OCI-LY1 (cell line): ENCODE results near the gene KRTAP19-6.

ENCODE experiments used
- H2AFZ ChIP-seq: fragments of 200-600 bp; sonication (generic), shearing (Covaris generic); 2 replicates; pipeline ENCODE4 v1.6.0; 2014; ENCODE audit warnings: antibody characterized with exemption, mild to moderate bottlenecking, low read length
- H3F3A ChIP-seq: fragments of 200-600 bp; sonication (generic), shearing (Covaris generic); 2 replicates; pipeline ENCODE4 v1.6.0; 2014; ENCODE audit warnings: mild to moderate bottlenecking, antibody characterized with exemption, low read length, moderate library complexity; ENCODE audit not compliant: insufficient read depth
- H3K27ac ChIP-seq: fragments of 200-600 bp; sonication (generic); 2 replicates; pipeline ENCODE4 v1.5.1; 2014; ENCODE audit warnings: low read length, mixed run types, mild to moderate bottlenecking, low read depth; ENCODE audit not compliant: poor library complexity, severe bottlenecking
- H3K27me3 ChIP-seq: fragments of 200-600 bp; sonication (generic); 2 replicates; pipeline ENCODE4 v1.6.0; 2014; ENCODE audit warnings: antibody characterized with exemption, mild to moderate bottlenecking, low read length, moderate library complexity; ENCODE audit not compliant: insufficient read depth
- H3K36me3 ChIP-seq: fragments of 200-600 bp; sonication (generic); 2 replicates; pipeline ENCODE4 v1.6.1; 2014; ENCODE audit warnings: mild to moderate bottlenecking, antibody characterized with exemption, low read length, moderate library complexity, mixed read lengths; ENCODE audit not compliant: insufficient read depth
- H3K4me1 ChIP-seq: fragments of 200-600 bp; sonication (generic); 2 replicates; pipeline ENCODE4 v1.5.1; 2014; ENCODE audit warnings: mild to moderate bottlenecking, low read length, moderate library complexity; ENCODE audit not compliant: insufficient read depth, severe bottlenecking
- H3K4me2 ChIP-seq: fragments of 200-600 bp; sonication (generic), shearing (Covaris generic); 2 replicates; pipeline ENCODE4 v1.6.1; 2014; ENCODE audit warnings: low read length
- H3K4me3 ChIP-seq: fragments of 200-600 bp; sonication (generic); 2 replicates; pipeline ENCODE4 v1.5.1; 2014; ENCODE audit warnings: low read length, low read depth, mild to moderate bottlenecking, mixed read lengths; ENCODE audit not compliant: poor library complexity, severe bottlenecking
- H3K79me2 ChIP-seq: fragments of 200-600 bp; shearing (Covaris generic); 2 replicates; pipeline ENCODE4 v1.6.1; 2016; ENCODE audit warnings: mixed run types, low read length, mixed read lengths; ENCODE audit not compliant: insufficient read depth
- H3K9ac ChIP-seq: fragments of 200-600 bp; sonication (generic), shearing (Covaris generic); 2 replicates; pipeline ENCODE4 v1.6.1; 2014; ENCODE audit warnings: mild to moderate bottlenecking, low read length, mixed read lengths
- H3K9me2 ChIP-seq: fragments of 200-600 bp; sonication (generic), shearing (Covaris generic); 2 replicates; pipeline ENCODE4 v1.6.1; 2014; ENCODE audit warnings: low read depth, mild to moderate bottlenecking, low read length, mixed read lengths
- H3K9me3 ChIP-seq: fragments of 200-600 bp; shearing (Covaris generic); 2 replicates; pipeline ENCODE4 v1.6.1; 2014; ENCODE audit warnings: low read length, mixed read lengths
- H4K20me1 ChIP-seq: fragments of 200-600 bp; sonication (generic), shearing (Covaris generic); 2 replicates; pipeline ENCODE4 v1.6.0; 2016; ENCODE audit warnings: mild to moderate bottlenecking, low read length; ENCODE audit not compliant: insufficient read depth
- EZH2 ChIP-seq: fragments of 200-600 bp; sonication (generic), shearing (Covaris generic); IDR thresholded peaks from 2 replicates; pipeline ENCODE4 v1.8.0; 2017; ENCODE audit warnings: borderline replicate concordance, mixed run types, mild to moderate bottlenecking, antibody characterized with exemption, low read length, moderate library complexity, mixed read lengths
- TF ChIP-seq, protein P1 (sequence below): fragments of 200-600 bp; sonication (generic), shearing (Covaris generic); IDR thresholded peaks from 2 replicates; pipeline ENCODE4 v1.5.1; 2017; ENCODE audit warnings: mild to moderate bottlenecking, antibody characterized with exemption, low read length, moderate library complexity, mixed read lengths

KRTAP19-6 gene

DNA sequence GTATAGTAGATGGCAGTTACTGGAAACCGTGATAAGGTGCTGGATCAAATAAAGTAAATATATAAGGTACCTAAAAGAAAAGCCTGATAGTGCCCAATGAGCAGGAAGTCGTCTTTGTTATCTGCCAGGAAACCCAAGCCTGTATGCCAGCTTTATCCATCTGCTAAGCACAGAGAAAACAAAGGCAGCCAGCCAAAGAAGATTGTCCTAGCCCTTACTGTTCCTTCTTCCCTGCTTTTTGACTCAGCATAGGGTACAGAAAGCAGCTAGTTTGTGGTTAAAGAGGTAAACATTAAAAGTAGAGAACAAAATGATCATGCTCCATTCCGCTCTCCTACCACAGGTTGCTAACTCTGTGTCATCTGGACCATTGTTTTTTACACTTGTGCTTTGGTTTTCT lies 38.5 kb upstream of the KRTAP19-6 start:
- H3K79me2 ChIP-seq = no peaks in the 10 kb centered on the region
- no peak overlapping the region for H3K4me3 ChIP-seq
- H3K9ac ChIP-seq = no peak overlapping the region
- no peak overlapping the region for H3K4me2 ChIP-seq
- H3K4me1 ChIP-seq = no peaks in the 10 kb centered on the region
- no peaks in the 10 kb centered on the region for H4K20me1 ChIP-seq
- H2AFZ ChIP-seq = no peak overlapping the region
- no peak overlapping the region for H3K27ac ChIP-seq
- H3F3A ChIP-seq = no peaks in the 10 kb centered on the region
- TF ChIP-seq EZH2 = no peak
- H3K9me2 ChIP-seq = no peaks in the 10 kb centered on the region
- H3K27me3 ChIP-seq = no peaks in the 10 kb centered on the region
- H3K36me3 ChIP-seq = no peaks in the 10 kb centered on the region
- no peaks in the 10 kb centered on the region for H3K9me3 ChIP-seq

DNA sequence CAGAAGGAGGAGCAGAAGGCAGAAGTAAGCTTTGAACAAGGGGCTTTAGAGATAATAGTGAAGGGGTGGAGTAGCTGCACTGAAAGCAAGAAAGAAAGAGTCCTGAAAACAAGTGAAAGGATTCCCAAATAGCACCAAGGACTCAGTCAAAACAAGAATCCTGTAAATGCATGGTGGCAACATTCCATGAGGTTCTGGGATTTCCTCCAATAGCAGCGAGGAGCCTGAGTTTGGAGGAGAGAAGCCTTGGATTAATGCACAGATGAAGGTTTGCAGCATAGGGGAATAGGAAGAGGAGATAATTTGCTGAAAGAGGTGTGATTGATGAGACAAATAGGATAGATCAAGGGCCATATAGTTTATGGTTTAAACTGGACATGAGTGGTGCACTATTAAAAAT lies 37.7 kb upstream of the KRTAP19-6 start:
- no peaks in the 10 kb centered on the region for H3K9me2 ChIP-seq
- no peak overlapping the region for H3K27ac ChIP-seq
- no peak overlapping the region for H2AFZ ChIP-seq
- no peaks in the 10 kb centered on the region for H3K79me2 ChIP-seq
- H3K9me3 ChIP-seq = no peaks in the 10 kb centered on the region
- H3F3A ChIP-seq = no peaks in the 10 kb centered on the region
- H3K4me2 ChIP-seq = no peak overlapping the region
- no peaks in the 10 kb centered on the region for H3K36me3 ChIP-seq
- H3K9ac ChIP-seq = no peak overlapping the region
- H3K27me3 ChIP-seq = no peaks in the 10 kb centered on the region
- H4K20me1 ChIP-seq = no peaks in the 10 kb centered on the region
- H3K4me1 ChIP-seq = no peaks in the 10 kb centered on the region
- H3K4me3 ChIP-seq = no peak overlapping the region
- TF ChIP-seq, protein P1, sequence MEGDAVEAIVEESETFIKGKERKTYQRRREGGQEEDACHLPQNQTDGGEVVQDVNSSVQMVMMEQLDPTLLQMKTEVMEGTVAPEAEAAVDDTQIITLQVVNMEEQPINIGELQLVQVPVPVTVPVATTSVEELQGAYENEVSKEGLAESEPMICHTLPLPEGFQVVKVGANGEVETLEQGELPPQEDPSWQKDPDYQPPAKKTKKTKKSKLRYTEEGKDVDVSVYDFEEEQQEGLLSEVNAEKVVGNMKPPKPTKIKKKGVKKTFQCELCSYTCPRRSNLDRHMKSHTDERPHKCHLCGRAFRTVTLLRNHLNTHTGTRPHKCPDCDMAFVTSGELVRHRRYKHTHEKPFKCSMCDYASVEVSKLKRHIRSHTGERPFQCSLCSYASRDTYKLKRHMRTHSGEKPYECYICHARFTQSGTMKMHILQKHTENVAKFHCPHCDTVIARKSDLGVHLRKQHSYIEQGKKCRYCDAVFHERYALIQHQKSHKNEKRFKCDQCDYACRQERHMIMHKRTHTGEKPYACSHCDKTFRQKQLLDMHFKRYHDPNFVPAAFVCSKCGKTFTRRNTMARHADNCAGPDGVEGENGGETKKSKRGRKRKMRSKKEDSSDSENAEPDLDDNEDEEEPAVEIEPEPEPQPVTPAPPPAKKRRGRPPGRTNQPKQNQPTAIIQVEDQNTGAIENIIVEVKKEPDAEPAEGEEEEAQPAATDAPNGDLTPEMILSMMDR = no peak
- no peak for TF ChIP-seq EZH2

DNA sequence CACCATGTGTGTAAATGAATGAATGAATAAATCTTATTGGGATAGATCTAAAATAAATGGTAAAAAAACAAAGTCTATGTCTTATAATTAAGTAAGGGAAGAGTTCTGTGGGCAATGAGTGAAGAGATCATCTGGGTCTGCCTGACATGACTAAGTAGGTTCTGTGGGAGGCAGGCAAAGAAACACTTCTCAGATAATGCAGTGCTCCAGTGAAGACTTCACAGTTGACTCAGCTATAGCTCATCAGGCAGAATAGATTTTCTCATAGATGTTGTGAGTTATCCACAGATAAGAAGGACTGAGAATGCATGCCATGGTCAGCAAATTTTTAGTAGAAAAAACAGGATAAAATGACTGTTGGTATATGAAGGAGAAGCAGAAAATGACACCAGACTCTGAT lies 36.1 kb upstream of the KRTAP19-6 start:
- no peaks in the 10 kb centered on the region for H3F3A ChIP-seq
- H4K20me1 ChIP-seq = no peaks in the 10 kb centered on the region
- H3K9me3 ChIP-seq = no peaks in the 10 kb centered on the region
- H3K4me2 ChIP-seq = no peak overlapping the region
- no peaks in the 10 kb centered on the region for H3K9me2 ChIP-seq
- H3K27me3 ChIP-seq = no peaks in the 10 kb centered on the region
- no peak overlapping the region for H3K9ac ChIP-seq
- no peak overlapping the region for H3K27ac ChIP-seq
- H2AFZ ChIP-seq = no peak overlapping the region
- no peaks in the 10 kb centered on the region for H3K79me2 ChIP-seq
- TF ChIP-seq, protein P1 = no peak
- no peak for TF ChIP-seq EZH2
- no peak overlapping the region for H3K4me3 ChIP-seq
- H3K36me3 ChIP-seq = no peaks in the 10 kb centered on the region
- no peaks in the 10 kb centered on the region for H3K4me1 ChIP-seq

DNA sequence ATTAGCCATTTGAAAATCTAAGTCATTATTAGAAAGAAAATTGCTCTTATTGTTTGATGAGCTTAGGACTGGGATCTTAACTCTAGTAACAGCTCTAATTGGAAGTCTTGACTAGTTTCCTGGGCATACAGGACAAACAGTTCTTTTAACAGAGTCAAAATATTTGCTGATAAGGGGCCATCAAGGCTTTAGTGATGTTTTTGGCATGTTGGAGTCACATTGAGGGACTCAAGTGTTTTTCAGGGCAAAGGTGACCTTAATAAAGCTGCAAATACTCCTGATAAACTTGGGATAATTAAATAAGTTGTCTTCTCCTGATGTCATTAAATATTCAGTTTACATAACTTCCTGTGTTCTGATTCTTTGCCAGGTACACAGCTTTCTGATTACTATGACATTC lies 26.0 kb upstream of the KRTAP19-6 start:
- Histone ChIP-seq H3K4me2 (no peak overlapping the region), H3K27ac (no peak overlapping the region), H3K27me3 (no peaks in the 10 kb centered on the region), H3K36me3 (no peaks in the 10 kb centered on the region), H3K9me2 (no peaks in the 10 kb centered on the region), H2AFZ (no peak overlapping the region), H3K79me2 (no peaks in the 10 kb centered on the region), H3K4me3 (no peak overlapping the region), H3F3A (no peaks in the 10 kb centered on the region), H4K20me1 (no peaks in the 10 kb centered on the region), H3K9ac (no peak overlapping the region), H3K4me1 (no peaks in the 10 kb centered on the region), H3K9me3 (no peaks in the 10 kb centered on the region)
- TF ChIP-seq EZH2 = no peak
- TF ChIP-seq, protein P1 = no peak
